Uterus (tissue), 2 donors: ENCODE data around the gene RAPSN.

ENCODE experiments used
- CTCF ChIP-seq, 4 experiments: fragments of 200-600 bp in 2 of 4; fragments of 450-650 bp in 2 of 4; sonication (generic) in 2 of 4; IDR thresholded peaks; one replicate each; pipeline ENCODE4 v1.5.1; 2016 to 2019; ENCODE audit warnings: antibody characterized with exemption in 4 of 4, mild to moderate bottlenecking in 2 of 4, moderate library complexity in 1 of 4
- POLR2A ChIP-seq, 2 donors: fragments of 450-650 bp; IDR thresholded peaks; one replicate each; pipeline ENCODE4 v1.6.1; 2016; ENCODE audit warnings: antibody characterized with exemption in 2 of 2, mild to moderate bottlenecking in 1 of 2, moderate library complexity in 1 of 2

- TF ChIP-seq CTCF (IDR thresholded peaks at IDR 0.05) (no peak), POLR2A (IDR thresholded peaks at IDR 0.05) (no peak)
These were observed 29.9 kb upstream of the RAPSN start for GRCh38 chr11:47478651-47479329.
